Upper lobe of right lung (tissue), 1 donor: ENCODE results near the gene JMJD7. TPM values are rescaled to one million over a fixed set of nuclear protein-coding genes. Genes with fewer than 3 reads are reported as not detected.
A peak's percentile ranks its signal among the peaks of the same experiment; 100 is the strongest.

Source experiments
- ATAC-seq: fragments of 200-7000 bp; cut with Tn5 transposase; one replicate; pipeline ENCODE4 v1.9.1; 2020; ENCODE audit warnings: mild to moderate bottlenecking, moderate library complexity
- DNase-seq: peaks from one replicate; pipeline ENCODE4 v3.0.0-alpha.2; 2020
- H3K27ac ChIP-seq: fragments of 200-600 bp; one replicate; pipeline ENCODE4 v1.8.0; 2022
- H3K27me3 ChIP-seq: fragments of 200-600 bp; one replicate; pipeline ENCODE4 v1.8.0; 2022; ENCODE audit warnings: mild to moderate bottlenecking
- H3K36me3 ChIP-seq: fragments of 200-600 bp; one replicate; pipeline ENCODE4 v1.8.0; 2022
- H3K4me1 ChIP-seq: fragments of 200-600 bp; one replicate; pipeline ENCODE4 v1.8.0; 2022
- H3K4me3 ChIP-seq: fragments of 200-600 bp; one replicate; pipeline ENCODE4 v1.8.0; 2022; ENCODE audit warnings: mild to moderate bottlenecking
- H3K9me3 ChIP-seq: fragments of 200-600 bp; one replicate; pipeline ENCODE4 v1.8.0; 2022
- intact Hi-C: fragments of 100-400 bp; cut with DNase I; formaldehyde crosslinking; loops from one replicate; pipeline ENCODE4 v1.11.0; 2022
- total RNA-seq: library from RNA; stranded (reverse); fragmentation: NEBNext Ultra II Directional; extraction: Animal tissue kit (Norgen Biotek cat#: 25700); gene quantifications from one replicate; pipeline ENCODE4 v1.2.1, GENCODE V29; 2021
- TF ChIP-seq, protein P1 (sequence below): fragments of 200-600 bp; IDR thresholded peaks from one replicate; pipeline ENCODE4 v1.8.0; 2022; ENCODE audit warnings: antibody characterized with exemption
- donor health status: DM: no; HTN: yes; CAD: no; lungs with severe emphysema.

Gene JMJD7
- total RNA-seq, 1 donor from 2014 or later, result 36.7 TPM

DNA sequence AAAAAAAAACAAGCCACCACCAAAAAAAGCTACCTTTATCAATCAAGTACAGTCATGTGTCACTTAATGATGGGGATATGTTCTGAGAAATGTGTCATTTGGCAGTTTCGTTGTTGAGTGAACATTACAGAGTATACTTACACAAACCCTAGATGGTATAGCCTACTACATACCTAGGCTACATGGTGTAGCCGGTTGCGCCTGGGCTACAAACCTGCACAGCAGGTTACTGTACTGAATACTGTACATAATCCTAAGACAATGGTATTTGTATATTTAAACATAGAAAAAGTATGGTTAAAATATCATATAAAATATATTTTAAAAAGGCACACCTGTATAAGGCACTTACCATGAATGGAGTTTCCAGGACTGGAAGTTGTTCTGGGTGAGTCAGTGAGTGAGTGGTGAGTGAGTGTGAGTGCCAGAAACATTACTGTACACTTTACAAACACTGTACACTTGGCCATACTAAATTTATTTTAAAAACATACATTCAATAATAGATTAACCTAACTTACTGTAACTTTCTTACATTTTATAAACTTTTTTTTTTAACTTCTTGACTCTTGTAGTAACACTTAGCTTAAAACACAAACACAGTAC is 25.9 kb upstream of the JMJD7 start:
- H3K9me3 ChIP-seq, result no peaks in the 10 kb centered on the region
- DNase-seq (no peak), ATAC-seq (no peak)
- H3K27ac ChIP-seq, result no peak overlapping the region
- H3K4me3 ChIP-seq, result no peak overlapping the region
- intact Hi-C loops, result no loop called here
- H3K36me3 ChIP-seq, result peaks cover 13% of the 10 kb centered on the region
- H3K27me3 ChIP-seq, result no peaks in the 10 kb centered on the region
- TF ChIP-seq, protein P1, sequence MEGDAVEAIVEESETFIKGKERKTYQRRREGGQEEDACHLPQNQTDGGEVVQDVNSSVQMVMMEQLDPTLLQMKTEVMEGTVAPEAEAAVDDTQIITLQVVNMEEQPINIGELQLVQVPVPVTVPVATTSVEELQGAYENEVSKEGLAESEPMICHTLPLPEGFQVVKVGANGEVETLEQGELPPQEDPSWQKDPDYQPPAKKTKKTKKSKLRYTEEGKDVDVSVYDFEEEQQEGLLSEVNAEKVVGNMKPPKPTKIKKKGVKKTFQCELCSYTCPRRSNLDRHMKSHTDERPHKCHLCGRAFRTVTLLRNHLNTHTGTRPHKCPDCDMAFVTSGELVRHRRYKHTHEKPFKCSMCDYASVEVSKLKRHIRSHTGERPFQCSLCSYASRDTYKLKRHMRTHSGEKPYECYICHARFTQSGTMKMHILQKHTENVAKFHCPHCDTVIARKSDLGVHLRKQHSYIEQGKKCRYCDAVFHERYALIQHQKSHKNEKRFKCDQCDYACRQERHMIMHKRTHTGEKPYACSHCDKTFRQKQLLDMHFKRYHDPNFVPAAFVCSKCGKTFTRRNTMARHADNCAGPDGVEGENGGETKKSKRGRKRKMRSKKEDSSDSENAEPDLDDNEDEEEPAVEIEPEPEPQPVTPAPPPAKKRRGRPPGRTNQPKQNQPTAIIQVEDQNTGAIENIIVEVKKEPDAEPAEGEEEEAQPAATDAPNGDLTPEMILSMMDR, result no peak
- H3K4me1 ChIP-seq, result peaks cover 3% of the 10 kb centered on the region

DNA sequence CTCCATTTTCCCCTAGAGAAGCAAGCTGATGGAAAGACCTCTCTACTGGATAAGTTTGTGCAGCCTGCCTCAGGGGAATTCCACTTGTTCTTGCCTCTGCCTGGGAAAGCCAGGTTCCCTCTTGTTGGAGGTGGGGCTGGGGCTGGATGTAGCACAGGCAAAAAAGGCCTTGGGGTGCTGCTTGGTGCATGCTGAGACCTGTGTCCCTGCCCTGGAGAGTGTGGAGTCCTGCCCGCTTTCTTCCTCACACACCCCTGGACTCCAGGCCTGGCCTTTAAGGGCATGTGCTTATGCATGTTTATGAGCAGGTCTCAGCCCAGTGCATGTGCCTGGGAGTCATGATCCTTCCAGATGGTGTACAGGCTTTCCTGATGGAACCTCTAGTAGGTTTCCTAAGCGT is 23.5 kb upstream of the JMJD7 start:
- ATAC-seq, result no peak
- intact Hi-C loops, result no loop called here
- peaks cover 17% of the 10 kb centered on the region for H3K36me3 ChIP-seq

DNA sequence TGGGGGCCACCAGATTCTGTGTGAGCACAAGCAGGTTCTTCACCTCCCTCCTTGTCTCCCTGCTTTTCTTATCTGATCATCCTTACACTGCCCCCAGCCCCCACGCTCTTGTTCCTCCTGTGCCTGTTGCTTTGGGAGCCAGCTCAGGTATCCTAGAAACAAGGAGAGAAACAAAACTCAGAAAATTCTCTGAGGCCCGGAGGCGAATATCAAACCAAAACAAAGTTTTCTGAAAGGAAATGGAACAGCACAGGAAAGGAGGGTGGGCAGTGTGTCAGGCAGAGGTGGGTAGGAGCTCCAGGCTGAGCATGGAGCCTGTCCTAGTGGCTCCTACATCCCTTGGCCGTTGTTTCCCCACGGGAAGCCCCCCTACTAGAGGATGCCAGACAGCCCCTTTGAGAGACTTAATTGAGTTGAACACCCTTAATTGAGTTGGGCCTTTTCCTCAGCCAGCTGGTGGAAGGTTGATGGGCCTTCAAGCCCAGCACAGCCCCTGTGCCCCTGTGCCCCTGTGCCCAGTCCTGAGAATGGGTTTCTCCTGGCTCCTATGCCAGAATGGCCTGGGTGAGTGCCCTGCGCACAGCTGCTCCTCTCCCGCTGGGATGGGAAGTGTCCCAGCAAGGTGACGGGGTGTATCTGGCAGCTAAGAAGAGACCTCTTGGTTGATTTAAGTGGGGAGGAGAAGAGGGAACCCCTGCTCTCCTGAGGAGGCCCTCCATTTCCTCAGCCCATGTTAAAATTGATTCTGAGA is 22.8 kb upstream of the JMJD7 start:
- no peaks in the 10 kb centered on the region for H3K27me3 ChIP-seq
- no peak overlapping the region for H3K4me3 ChIP-seq
- no peaks in the 10 kb centered on the region for H3K4me1 ChIP-seq
- intact Hi-C loops, result no loop called here
- no peak overlapping the region for H3K27ac ChIP-seq
- H3K36me3 ChIP-seq, result peaks cover 13% of the 10 kb centered on the region
- H3K9me3 ChIP-seq, result no peaks in the 10 kb centered on the region
- TF ChIP-seq, protein P1, result no peak
- ATAC-seq (no peak), DNase-seq (no peak)

More for the DNA sequence above, 23.5 kb upstream of the JMJD7 start:
- H3K4me3 ChIP-seq, result no peak overlapping the region
- H3K27ac ChIP-seq, result no peak overlapping the region
- H3K4me1 ChIP-seq, result no peaks in the 10 kb centered on the region
- H3K27me3 ChIP-seq, result no peaks in the 10 kb centered on the region
- no peak for DNase-seq
- H3K9me3 ChIP-seq, result no peaks in the 10 kb centered on the region
- TF ChIP-seq, protein P1, result no peak

DNA sequence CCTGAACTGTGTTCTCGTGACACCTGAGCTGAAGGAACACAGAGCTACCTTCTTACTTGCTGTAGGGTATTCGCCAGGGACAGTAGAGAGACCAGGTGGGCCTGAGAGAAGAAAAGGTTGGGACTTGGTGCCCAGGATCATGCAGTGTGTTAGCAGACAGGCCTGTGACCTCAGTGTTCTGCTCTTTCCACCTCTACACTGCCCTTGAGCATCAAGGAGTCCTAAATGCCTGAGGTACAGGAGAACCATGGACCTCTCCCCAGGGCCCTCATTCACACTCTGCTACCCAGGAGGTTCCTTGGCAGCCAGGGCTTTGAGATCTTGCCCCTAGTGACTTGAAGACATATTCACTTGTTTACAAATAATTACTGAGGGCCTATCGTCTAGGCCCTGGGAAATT is 22.2 kb upstream of the JMJD7 start:
- Histone ChIP-seq H3K9me3 (no peaks in the 10 kb centered on the region), H3K36me3 (peaks cover 6% of the 10 kb centered on the region), H3K4me3 (no peak overlapping the region), H3K27me3 (no peaks in the 10 kb centered on the region), H3K27ac (no peak overlapping the region), H3K4me1 (no peaks in the 10 kb centered on the region)
- DNase-seq (no peak), ATAC-seq (no peak)
- intact Hi-C loops, result no loop called here
- TF ChIP-seq, protein P1, result no peak

DNA sequence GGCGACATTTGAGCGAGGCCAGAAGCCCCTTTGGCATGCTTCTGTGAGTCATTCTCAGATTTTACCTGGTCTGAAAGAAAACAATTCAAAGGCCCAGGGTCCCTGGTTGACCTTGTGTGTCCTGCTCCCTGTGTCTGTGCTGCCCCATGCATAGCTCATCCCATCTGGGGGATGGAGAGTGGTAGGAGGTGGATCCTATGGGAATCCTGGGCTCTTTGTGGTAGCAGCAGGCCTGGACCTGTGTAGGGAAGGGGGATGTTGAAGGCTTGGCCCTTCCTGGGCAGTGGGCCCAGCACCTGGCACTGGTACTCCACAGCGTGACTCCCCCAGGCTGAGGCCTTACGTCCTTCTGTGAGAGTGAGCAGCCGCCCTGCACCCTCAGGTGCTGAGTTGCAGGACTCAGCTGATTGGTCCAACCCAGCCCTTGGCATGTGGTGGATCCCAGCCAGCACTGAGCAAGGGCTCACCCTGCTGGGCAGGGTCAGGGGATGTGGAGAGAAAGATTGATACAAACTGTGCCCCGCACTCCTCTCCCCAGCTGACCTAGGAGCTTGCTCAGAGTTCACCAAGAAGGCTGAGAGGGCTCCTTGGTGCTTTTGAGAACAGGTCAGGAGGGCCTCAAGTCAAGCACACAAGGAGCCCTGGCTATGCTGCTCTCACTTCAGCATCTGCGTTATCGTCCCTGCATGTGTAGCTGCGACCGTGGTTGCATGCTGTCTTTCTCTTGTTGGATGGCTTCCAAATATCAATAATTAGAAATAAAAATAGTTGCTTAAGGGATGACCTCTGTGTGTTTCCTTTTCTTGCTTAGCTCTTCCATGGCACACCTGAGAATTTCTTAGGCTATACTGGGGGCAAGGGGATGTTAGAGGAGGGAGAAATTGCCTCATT is 21.4 kb upstream of the JMJD7 start:
- H3K36me3 ChIP-seq, result peaks cover 4% of the 10 kb centered on the region
- DNase-seq (no peak), ATAC-seq (peak; percentile 69)
- no peak overlapping the region for H3K27ac ChIP-seq
- TF ChIP-seq, protein P1, result no peak
- H3K9me3 ChIP-seq, result no peaks in the 10 kb centered on the region
- H3K27me3 ChIP-seq, result no peaks in the 10 kb centered on the region
- H3K4me3 ChIP-seq, result no peak overlapping the region
- H3K4me1 ChIP-seq, result no peaks in the 10 kb centered on the region
- intact Hi-C loops, result no loop called here
